Measurements from ENCODE around the gene PDZK1.

DNA sequence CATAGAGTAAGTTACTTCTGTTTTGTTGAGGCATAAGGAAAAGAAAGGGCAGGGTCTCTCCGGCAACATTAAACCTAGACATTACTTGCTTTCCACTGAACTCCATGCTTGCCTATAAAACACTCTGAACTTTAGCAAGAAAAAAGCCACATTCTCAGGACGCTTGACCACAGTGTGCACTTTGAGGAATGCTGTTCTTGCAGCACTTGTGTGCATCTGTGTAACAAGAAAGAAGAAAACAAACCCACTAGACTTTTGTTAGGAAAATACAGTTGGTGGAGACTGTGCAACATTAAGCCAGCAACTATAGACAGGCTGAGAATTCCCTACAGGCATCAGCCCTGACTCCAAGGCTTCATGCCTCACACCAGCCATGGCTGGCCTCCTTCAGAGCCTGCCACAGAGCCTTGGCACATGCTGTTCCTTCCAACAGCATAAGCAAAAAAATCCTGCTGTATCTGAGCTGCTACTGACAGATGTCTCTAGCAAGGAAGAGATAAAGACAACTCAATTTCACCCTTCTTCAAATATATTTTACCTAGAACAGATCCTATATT is 5.8 kb downstream of the PDZK1 start:
- TF ChIP-seq, protein P1, sequence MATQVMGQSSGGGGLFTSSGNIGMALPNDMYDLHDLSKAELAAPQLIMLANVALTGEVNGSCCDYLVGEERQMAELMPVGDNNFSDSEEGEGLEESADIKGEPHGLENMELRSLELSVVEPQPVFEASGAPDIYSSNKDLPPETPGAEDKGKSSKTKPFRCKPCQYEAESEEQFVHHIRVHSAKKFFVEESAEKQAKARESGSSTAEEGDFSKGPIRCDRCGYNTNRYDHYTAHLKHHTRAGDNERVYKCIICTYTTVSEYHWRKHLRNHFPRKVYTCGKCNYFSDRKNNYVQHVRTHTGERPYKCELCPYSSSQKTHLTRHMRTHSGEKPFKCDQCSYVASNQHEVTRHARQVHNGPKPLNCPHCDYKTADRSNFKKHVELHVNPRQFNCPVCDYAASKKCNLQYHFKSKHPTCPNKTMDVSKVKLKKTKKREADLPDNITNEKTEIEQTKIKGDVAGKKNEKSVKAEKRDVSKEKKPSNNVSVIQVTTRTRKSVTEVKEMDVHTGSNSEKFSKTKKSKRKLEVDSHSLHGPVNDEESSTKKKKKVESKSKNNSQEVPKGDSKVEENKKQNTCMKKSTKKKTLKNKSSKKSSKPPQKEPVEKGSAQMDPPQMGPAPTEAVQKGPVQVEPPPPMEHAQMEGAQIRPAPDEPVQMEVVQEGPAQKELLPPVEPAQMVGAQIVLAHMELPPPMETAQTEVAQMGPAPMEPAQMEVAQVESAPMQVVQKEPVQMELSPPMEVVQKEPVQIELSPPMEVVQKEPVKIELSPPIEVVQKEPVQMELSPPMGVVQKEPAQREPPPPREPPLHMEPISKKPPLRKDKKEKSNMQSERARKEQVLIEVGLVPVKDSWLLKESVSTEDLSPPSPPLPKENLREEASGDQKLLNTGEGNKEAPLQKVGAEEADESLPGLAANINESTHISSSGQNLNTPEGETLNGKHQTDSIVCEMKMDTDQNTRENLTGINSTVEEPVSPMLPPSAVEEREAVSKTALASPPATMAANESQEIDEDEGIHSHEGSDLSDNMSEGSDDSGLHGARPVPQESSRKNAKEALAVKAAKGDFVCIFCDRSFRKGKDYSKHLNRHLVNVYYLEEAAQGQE (IDR thresholded peaks at IDR 0.05; ENCODE audit: insufficient read depth in 1 of 2, low read depth in 2 of 2, low read length in 2 of 2) = no peak
- TF ChIP-seq POLR2AphosphoS5 (IDR thresholded peaks at IDR 0.05; ENCODE audit: low read depth, low read length) (no peak), SIN3A (IDR thresholded peaks at IDR 0.05; ENCODE audit: borderline replicate concordance, insufficient read depth, low read length) (no peak)
